Activated T-helper 1 cell treated with Interleukin-2 at 50 U/mL for 16 hours (primary cell): Measurements from ENCODE around the gene IQCE.
A peak's percentile ranks its signal among the peaks of the same experiment; 100 is the strongest.
"Not testable (repeated sequence)": the region's sequence is repeated elsewhere in the genome, so short reads cannot be mapped to it uniquely, and the experiment has no call there.

ENCODE experiments used
- DNase-seq: peaks from one replicate; pipeline ENCODE4 v3.0.0-alpha.2; 2020; ENCODE audit warnings: low read depth

Gene IQCE

GRCh38 chr7:2553831-2554581 lies 4.8 kb upstream of the IQCE start:
- no peak for DNase-seq

GRCh38 chr7:2554661-2555111 lies 4.1 kb upstream of the IQCE start:
- no peak for DNase-seq

- peak; percentile 90 for DNase-seq
Observed at GRCh38 chr7:2555121-2556052, 3.4 kb upstream of the IQCE start, which contains the start of gene BRAT1. BRAT1 (minus strand) TSS chr7:2555524; CDS start chr7:2554431, 1,093 bp downstream.

- no peak for DNase-seq
Observed at GRCh38 chr7:2559283-2559950, 638 bp downstream of the IQCE start.

GRCh38 chr7:2563955-2564354 lies 5.2 kb downstream of the IQCE start:
- not testable (repeated sequence) for DNase-seq

GRCh38 chr7:2564970-2565540 lies 6.3 kb downstream of the IQCE start:
- no peak for DNase-seq

- DNase-seq: no peak
Observed at GRCh38 chr7:2566348-2566889, 7.6 kb downstream of the IQCE start.

- DNase-seq: no peak
Observed at GRCh38 chr7:2566890-2567678, 8.3 kb downstream of the IQCE start.

- no peak for DNase-seq
Observed at GRCh38 chr7:2567679-2568278, 9.0 kb downstream of the IQCE start.

GRCh38 chr7:2568521-2569223 lies 9.9 kb downstream of the IQCE start:
- DNase-seq: no peak

- no peak for DNase-seq
Observed at GRCh38 chr7:2569421-2569820, 10.6 kb downstream of the IQCE start.

- no peak for DNase-seq
Observed at GRCh38 chr7:2570021-2570420, 11.2 kb downstream of the IQCE start.

- no peak for DNase-seq
Observed at GRCh38 chr7:2571409-2571808, 12.6 kb downstream of the IQCE start.

- DNase-seq: no peak
Observed at GRCh38 chr7:2572101-2572842, 13.5 kb downstream of the IQCE start.

GRCh38 chr7:2573761-2574160 lies 15.0 kb downstream of the IQCE start:
- DNase-seq: no peak

GRCh38 chr7:2575046-2575732 lies 16.4 kb downstream of the IQCE start:
- no peak for DNase-seq

- DNase-seq: no peak
Observed at GRCh38 chr7:2575733-2576340, 17.1 kb downstream of the IQCE start.
